HG02678 (cell line): ENCODE measurements around the gene LZTFL1.

Experiments used
- ATAC-seq: cut with Tn5 transposase; IDR thresholded peaks from one replicate; pipeline ENCODE4 v1.9.1; 2021; ENCODE audit warnings: mild to moderate bottlenecking, moderate library complexity; ENCODE audit not compliant: unreplicated experiment

Gene LZTFL1, protein sequence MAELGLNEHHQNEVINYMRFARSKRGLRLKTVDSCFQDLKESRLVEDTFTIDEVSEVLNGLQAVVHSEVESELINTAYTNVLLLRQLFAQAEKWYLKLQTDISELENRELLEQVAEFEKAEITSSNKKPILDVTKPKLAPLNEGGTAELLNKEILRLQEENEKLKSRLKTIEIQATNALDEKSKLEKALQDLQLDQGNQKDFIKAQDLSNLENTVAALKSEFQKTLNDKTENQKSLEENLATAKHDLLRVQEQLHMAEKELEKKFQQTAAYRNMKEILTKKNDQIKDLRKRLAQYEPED

GRCh38 chr3:45841757-45842491 lies at the start of gene LZTFL1:
Gene LZTFL1, minus strand, starts transcription at chr3:45842119. Its CDS starts 128 bp downstream, at chr3:45841991.
- ATAC-seq = peak; percentile 97

DNA sequence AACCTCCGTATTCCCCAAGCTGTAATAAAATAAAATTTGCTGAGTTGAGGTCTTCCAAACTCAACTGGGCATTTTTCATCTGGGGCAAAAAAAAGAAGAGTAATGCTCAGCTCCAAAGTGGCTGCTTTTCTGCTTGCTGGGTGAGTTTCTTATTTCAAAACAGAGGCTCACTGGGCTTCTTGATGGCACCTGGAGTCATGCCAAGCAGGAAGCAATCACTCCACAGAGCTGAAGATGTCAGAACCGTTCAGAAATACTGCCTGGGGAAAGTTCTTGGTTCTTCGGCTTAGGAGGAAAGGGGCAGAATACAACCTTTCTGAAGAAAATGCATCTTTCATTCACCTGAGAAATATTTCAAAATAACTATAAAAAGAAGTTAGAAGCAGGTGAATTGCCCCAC lies 48.5 kb upstream of the LZTFL1 start:
- no peak for ATAC-seq

GRCh38 chr3:45889337-45889736 lies 47.4 kb upstream of the LZTFL1 start:
- no peak for ATAC-seq

- ATAC-seq = no peak
Measured at GRCh38 chr3:45887759-45888511, 46.0 kb upstream of the LZTFL1 start.

- ATAC-seq = no peak
Measured at GRCh38 chr3:45887285-45887684, 45.4 kb upstream of the LZTFL1 start.

GRCh38 chr3:45885979-45886705 lies 44.2 kb upstream of the LZTFL1 start, which contains the start of gene CCR9:
Gene CCR9, plus strand, starts transcription at chr3:45886543. Its CDS starts 8,391 bp downstream, at chr3:45894934.
- ATAC-seq = no peak

GRCh38 chr3:45884368-45885201 lies 42.7 kb upstream of the LZTFL1 start:
- no peak for ATAC-seq

- ATAC-seq = no peak
Measured at GRCh38 chr3:45881078-45882022, 39.4 kb upstream of the LZTFL1 start.

- no peak for ATAC-seq
Measured at GRCh38 chr3:45880725-45881077, 38.8 kb upstream of the LZTFL1 start.

DNA sequence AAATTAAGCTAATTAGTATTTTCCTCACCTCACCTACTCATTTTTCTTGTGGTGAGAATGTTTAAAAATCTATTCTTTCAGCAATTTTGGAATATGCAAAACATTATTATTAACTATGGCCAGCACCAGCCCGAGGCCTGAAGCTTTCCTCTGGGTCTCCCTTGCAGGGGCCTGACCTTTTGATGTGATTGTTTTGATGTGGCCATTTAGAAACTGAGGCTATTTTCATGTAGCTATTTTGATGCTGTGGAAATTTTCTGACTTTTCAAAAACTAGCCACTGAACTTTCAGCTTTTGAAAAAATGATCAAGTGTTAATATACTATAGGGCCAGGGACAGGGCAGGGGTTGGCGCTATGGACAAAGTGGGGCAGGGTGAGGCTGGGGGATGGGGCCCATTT lies 36.2 kb upstream of the LZTFL1 start:
- ATAC-seq = no peak

DNA sequence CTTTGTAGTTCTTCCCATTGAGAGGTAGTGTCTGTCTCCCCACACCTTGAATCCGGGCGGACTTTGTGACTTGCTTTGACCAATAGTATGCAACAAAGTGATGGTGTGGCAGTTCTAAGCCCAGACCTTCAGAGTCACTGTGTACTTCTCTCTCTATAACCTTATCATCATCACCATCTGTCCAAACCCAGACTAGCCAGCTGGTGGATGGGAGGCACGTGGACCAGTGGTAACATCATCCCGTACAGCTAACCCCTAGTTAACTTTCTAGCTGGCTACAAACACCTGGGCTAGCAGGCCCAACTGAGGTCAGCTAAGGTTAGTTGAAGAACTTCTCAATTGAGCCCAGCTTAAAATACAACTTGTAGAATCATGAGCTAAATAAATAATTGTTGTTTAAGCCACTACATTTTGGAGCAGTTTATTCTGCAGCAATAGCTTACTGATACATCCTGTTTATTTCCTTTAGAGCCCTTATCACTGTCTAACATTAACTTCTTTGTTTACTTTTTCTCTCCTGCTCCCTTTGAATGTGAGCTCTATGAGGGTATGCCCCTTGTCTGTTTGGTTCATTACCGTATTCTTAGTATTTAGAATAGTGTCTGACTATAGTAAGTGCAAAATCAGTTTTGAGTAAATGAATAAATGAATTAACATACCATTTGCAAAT lies 32.9 kb upstream of the LZTFL1 start:
- ATAC-seq = no peak

- no peak for ATAC-seq
Measured at GRCh38 chr3:45873638-45874037, 31.7 kb upstream of the LZTFL1 start.

GRCh38 chr3:45873036-45873435 lies 31.1 kb upstream of the LZTFL1 start:
- ATAC-seq = no peak

DNA sequence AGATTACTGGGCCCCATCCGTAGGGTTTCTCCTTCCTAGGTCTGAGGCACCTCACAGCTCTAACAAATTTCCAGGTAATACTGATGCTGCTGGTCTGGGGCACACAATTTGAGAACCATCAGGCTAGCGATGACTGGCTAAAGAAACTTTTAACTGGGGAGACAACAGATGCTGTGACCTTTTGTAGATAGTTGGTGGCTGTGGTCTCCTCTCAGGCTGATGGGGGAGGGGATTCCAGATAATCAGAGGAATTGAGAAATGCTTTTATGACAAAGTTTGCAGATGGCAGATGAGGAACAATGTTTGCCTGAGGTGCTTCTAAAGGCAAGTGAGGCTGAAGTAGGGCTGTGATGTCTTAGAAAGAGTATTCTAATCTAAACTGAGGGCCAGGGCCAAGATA lies 30.6 kb upstream of the LZTFL1 start:
- ATAC-seq = no peak

- ATAC-seq = no peak
Measured at GRCh38 chr3:45871780-45872179, 29.9 kb upstream of the LZTFL1 start.

GRCh38 chr3:45870099-45870498 lies 28.2 kb upstream of the LZTFL1 start:
- no peak for ATAC-seq

DNA sequence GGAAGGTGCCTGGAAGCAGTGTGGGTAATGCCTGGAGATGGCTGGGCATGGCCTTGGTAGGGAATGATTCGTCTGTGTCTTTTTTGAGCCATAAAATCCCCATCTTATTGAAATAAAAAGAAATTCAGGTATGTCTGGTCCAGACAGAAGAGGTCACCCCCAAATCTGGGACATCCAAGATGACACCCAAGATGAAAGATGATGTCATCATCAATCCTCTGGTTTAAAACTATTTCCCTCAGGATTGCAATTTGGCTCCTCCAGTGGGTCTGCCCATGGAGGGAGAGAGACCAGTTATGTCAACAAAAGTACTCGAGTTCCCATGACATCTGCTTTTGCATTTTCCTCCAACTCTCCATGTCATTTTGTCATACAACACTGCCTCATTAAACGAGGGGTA lies 27.7 kb upstream of the LZTFL1 start:
- no peak for ATAC-seq

GRCh38 chr3:45868650-45869049 lies 26.7 kb upstream of the LZTFL1 start:
- no peak for ATAC-seq

DNA sequence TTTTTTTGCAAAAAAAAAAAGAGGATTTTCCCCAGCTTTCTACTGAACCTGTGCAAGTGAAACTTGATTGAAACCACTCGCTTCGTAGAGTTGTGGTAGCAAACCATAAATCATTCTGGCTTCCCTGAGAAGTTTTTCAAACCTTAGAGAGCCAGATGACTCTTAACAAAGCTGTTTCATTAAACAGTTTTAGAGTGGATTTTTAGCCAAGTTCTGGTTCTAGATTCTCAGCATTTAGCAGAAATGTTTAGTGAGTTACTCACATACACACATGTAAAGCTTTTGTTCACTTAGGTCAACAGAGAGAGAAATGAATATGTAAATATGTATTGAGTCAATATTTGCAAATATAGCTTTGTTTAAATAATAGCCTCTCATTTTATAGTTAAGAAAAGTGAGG lies 26.3 kb upstream of the LZTFL1 start:
- no peak for ATAC-seq
